ENCODE measurements around the gene PCBP3. TPM values are rescaled to one million over a fixed set of nuclear protein-coding genes. Genes with fewer than 3 reads are reported as not detected.
"Not testable (repeated sequence)": the region's sequence is repeated elsewhere in the genome, so short reads cannot be mapped to it uniquely, and the experiment has no call there.

PCBP3 gene
- total RNA-seq, 1 donor = 1.1 TPM

GRCh38 chr21:45950740-45951515, 307.4 kb downstream of the PCBP3 start:
- peaks cover 7% of the 10 kb centered on the region for H3K4me1 ChIP-seq (ENCODE audit: insufficient read depth, low read length)
- H3K79me2 ChIP-seq (ENCODE audit: insufficient read depth, low read length) = no peaks in the 10 kb centered on the region
- no peaks in the 10 kb centered on the region for H3K9me3 ChIP-seq (ENCODE audit: low read depth, low read length)
- peak overlapping the region; percentile 30 for H3K4me3 ChIP-seq (ENCODE audit: insufficient read depth, low read length)
- no peak overlapping the region for H3K27ac ChIP-seq (ENCODE audit: low read depth, low read length)
- H3K27me3 ChIP-seq (ENCODE audit: insufficient read depth, low read length) = peaks cover 14% of the 10 kb centered on the region
- peak overlapping the region; percentile 69 for H3K4me2 ChIP-seq (ENCODE audit: insufficient read depth, low read length)
- DNase-seq (ENCODE audit: insufficient read length, low spot score, missing footprints) = peak; percentile 96
- no peaks in the 10 kb centered on the region for H3K36me3 ChIP-seq (ENCODE audit: insufficient read depth, low read length)
- no peak for TF ChIP-seq CTCF (IDR thresholded peaks at IDR 0.05; ENCODE audit: extremely low read depth, low read depth, low read length)
- no peaks in the 10 kb centered on the region for H4K20me1 ChIP-seq (ENCODE audit: insufficient read depth, low read length)
- H2AFZ ChIP-seq (ENCODE audit: low read length) = peak overlapping the region; percentile 64

- peak; percentile 36 for DNase-seq (ENCODE audit: insufficient read length, low spot score, missing footprints)
- H3K4me1 ChIP-seq (ENCODE audit: insufficient read depth, low read length) = peaks cover 7% of the 10 kb centered on the region
- H3K27ac ChIP-seq (ENCODE audit: low read depth, low read length) = no peak overlapping the region
- no peaks in the 10 kb centered on the region for H3K9me3 ChIP-seq (ENCODE audit: low read depth, low read length)
- no peak overlapping the region for H3K4me2 ChIP-seq (ENCODE audit: insufficient read depth, low read length)
- no peaks in the 10 kb centered on the region for H3K79me2 ChIP-seq (ENCODE audit: insufficient read depth, low read length)
- peaks cover 14% of the 10 kb centered on the region for H3K27me3 ChIP-seq (ENCODE audit: insufficient read depth, low read length)
- no peak overlapping the region for H2AFZ ChIP-seq (ENCODE audit: low read length)
- no peak overlapping the region for H3K4me3 ChIP-seq (ENCODE audit: insufficient read depth, low read length)
- no peaks in the 10 kb centered on the region for H3K36me3 ChIP-seq (ENCODE audit: insufficient read depth, low read length)
- TF ChIP-seq CTCF (IDR thresholded peaks at IDR 0.05; ENCODE audit: extremely low read depth, low read depth, low read length) = no peak
- H4K20me1 ChIP-seq (ENCODE audit: insufficient read depth, low read length) = no peaks in the 10 kb centered on the region
These were observed 308.2 kb downstream of the PCBP3 start for GRCh38 chr21:45951676-45952075.

DNA sequence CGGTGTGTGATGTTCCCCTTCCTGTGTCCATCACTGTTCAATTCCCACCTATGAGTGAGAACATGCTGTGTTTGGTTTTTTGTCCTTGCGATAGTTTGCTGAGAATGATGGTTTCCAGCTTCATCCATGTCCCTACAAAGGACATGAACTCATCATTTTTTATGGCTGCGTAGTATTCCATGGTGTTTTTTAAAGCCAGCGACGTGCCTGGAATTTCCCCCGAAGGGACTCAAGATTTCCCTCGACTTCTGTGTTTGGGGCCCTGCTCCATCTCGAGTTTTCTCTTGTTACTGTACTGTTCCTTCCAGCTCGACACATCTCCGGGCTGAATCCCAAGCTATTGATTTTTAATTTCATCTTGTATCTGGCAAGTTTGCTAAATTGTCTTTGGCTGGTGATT, 309.0 kb downstream of the PCBP3 start:
- not testable (repeated sequence) for H2AFZ ChIP-seq (ENCODE audit: low read length); H3K4me3 ChIP-seq (ENCODE audit: insufficient read depth, low read length); H3K4me1 ChIP-seq (ENCODE audit: insufficient read depth, low read length); H3K27ac ChIP-seq (ENCODE audit: low read depth, low read length); H3K9me3 ChIP-seq (ENCODE audit: low read depth, low read length); H3K4me2 ChIP-seq (ENCODE audit: insufficient read depth, low read length); H3K36me3 ChIP-seq (ENCODE audit: insufficient read depth, low read length); H3K79me2 ChIP-seq (ENCODE audit: insufficient read depth, low read length); H4K20me1 ChIP-seq (ENCODE audit: insufficient read depth, low read length)
- DNase-seq (ENCODE audit: insufficient read length, low spot score, missing footprints) = peak; percentile 8
- peaks cover 14% of the 10 kb centered on the region for H3K27me3 ChIP-seq (ENCODE audit: insufficient read depth, low read length)

GRCh38 chr21:45952974-45953373, 309.4 kb downstream of the PCBP3 start:
- no peak for DNase-seq (ENCODE audit: insufficient read length, low spot score, missing footprints)
- Histone ChIP-seq H3K79me2 (ENCODE audit: insufficient read depth, low read length) (no peaks in the 10 kb centered on the region), H4K20me1 (ENCODE audit: insufficient read depth, low read length) (no peaks in the 10 kb centered on the region), H3K4me1 (ENCODE audit: insufficient read depth, low read length) (peaks cover 14% of the 10 kb centered on the region), H3K27ac (ENCODE audit: low read depth, low read length) (no peak overlapping the region), H3K4me2 (ENCODE audit: insufficient read depth, low read length) (no peak overlapping the region), H2AFZ (ENCODE audit: low read length) (peak overlapping the region; percentile 15), H3K27me3 (ENCODE audit: insufficient read depth, low read length) (peaks cover 12% of the 10 kb centered on the region), H3K36me3 (ENCODE audit: insufficient read depth, low read length) (no peaks in the 10 kb centered on the region), H3K9me3 (ENCODE audit: low read depth, low read length) (no peaks in the 10 kb centered on the region), H3K4me3 (ENCODE audit: insufficient read depth, low read length) (no peak overlapping the region)
- TF ChIP-seq CTCF (IDR thresholded peaks at IDR 0.05; ENCODE audit: extremely low read depth, low read depth, low read length) = no peak
